Right lobe of liver (tissue), 6 donors: Measurements from ENCODE around the gene UQCC2. TPM values are rescaled to one million over a fixed set of nuclear protein-coding genes. Genes with fewer than 3 reads are reported as not detected.

ENCODE experiments used
- ATAC-seq, 4 donors: fragments of 200-7000 bp; cut with Tn5 transposase; one replicate each; pipeline ENCODE4 v1.9.1; 2020; ENCODE audit warnings: mild to moderate bottlenecking in 4 of 4, moderate library complexity in 4 of 4
- DNase-seq, 3 donors: peaks; one replicate each; pipeline ENCODE4 v3.0.0-alpha.2; 2020
- H3K27ac ChIP-seq, 3 donors: fragments of 200-600 bp; one replicate each; pipeline ENCODE4 v1.8.0; 2022
- H3K27me3 ChIP-seq, 2 donors: fragments of 200-600 bp; one replicate each; pipeline ENCODE4 v1.8.0; 2022
- H3K36me3 ChIP-seq, 4 donors: fragments of 200-600 bp; sonication (generic) in 1 of 4; one replicate each; pipeline versions ENCODE4 v1.5.1 to v1.8.0; 2017 to 2022; ENCODE audit warnings: control low read depth in 1 of 4
- H3K4me1 ChIP-seq, 4 donors: fragments of 200-600 bp; sonication (generic) in 1 of 4; one replicate each; pipeline versions ENCODE4 v1.5.1 to v1.8.0; 2017 to 2022; ENCODE audit warnings: control low read depth in 1 of 4
- H3K4me3 ChIP-seq, 3 donors: fragments of 200-600 bp; one replicate each; pipeline ENCODE4 v1.8.0; 2022
- H3K9me3 ChIP-seq, 4 donors: fragments of 200-600 bp; sonication (generic) in 1 of 4; one replicate each; pipeline versions ENCODE4 v1.5.1 to v1.8.0; 2017 to 2022; ENCODE audit warnings: control low read depth in 1 of 4
- CTCF ChIP-seq, 4 donors: fragments of 200-600 bp in 3 of 4; fragments of 450-650 bp in 1 of 4; IDR thresholded peaks; one replicate each; pipeline versions ENCODE4 v1.5.1 to v1.8.0; 2016 to 2022; ENCODE audit warnings: antibody characterized with exemption in 4 of 4, mild to moderate bottlenecking in 2 of 4
- POLR2A ChIP-seq: fragments of 450-650 bp; IDR thresholded peaks from one replicate; pipeline ENCODE4 v1.6.1; 2017; ENCODE audit warnings: antibody characterized with exemption, mild to moderate bottlenecking
- WGBS: methylation state at CpG from one replicate; pipeline ENCODE4 v1.1.6; 2018; ENCODE audit warnings: low coverage, low lambda C conversion rate; ENCODE audit not compliant: insufficient coverage; ENCODE audit errors: missing lambda C conversion rate; 5-methylcytosine and 5-hydroxymethylcytosine counted together
- intact Hi-C, 2 donors: fragments of 100-400 bp; cut with DNase I; formaldehyde crosslinking; loops; one replicate each; pipeline versions ENCODE4 v1.11.2 to v1.14.1; 2022
- total RNA-seq, 6 experiments: library from RNA; depleted of rRNA in 2 of 6; stranded (reverse); fragments of >200 nt in 2 of 6; fragmentation: NEBNext Ultra II Directional in 3 of 6; extraction: Animal tissue kit (Norgen Biotek cat#: 25700) in 3 of 6; gene quantifications; one replicate each; pipeline versions ENCODE4 v1.1.0 to v1.2.4, GENCODE V29; 2016 to 2023
- donor health status: DM: no; HTN: yes; CAD: no.
- donor health status: DM: no; HTN: no; CAD: no.
- donor health status: DM: no; HTN: no; CAD: no.
- donor health status: DM: no; HTN: yes; CAD: no.
- donor health status: DM: no; HTN: yes; CAD: no.

Gene UQCC2
- total RNA-seq, 6 experiments from 2014 or later: 23.7 to 38.4 (median 31.5) TPM

DNA sequence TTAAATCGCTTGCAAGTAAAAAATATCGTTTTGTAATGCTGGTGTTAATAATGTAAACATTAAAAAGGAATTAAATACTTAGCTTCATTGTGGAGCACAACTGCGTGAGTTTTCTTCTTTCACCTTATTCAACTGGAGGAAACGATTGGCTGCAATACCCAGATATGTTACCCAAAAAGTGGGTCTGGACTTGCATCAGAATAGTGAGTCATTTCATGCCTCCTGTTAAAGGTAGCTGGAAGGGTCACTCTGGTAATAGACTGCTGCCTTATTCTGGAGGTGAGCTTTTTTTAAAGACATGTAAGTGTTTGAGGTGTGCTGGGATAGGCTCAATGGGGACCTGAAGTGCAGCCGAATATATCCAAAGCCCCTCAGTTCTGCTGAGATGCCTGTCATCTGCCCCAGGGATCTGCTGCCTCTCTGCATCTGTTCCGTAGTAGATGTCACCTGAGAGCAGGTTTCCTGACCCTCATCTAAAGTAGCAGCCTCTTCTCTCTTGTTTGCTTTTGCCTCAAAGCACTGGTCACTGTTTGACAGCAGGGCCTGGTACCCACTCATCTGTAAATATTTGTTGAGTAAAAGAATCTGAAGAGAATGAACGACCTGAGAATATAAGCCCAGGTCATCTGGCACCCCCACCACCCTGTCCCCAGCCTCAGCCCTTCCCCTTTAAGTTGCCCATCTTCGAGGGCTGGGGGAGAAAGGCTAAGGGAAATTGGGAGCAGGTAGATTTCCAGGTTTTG lies 5.6 kb upstream of the UQCC2 start:
- 35% methylated on average over 8 of the region's 8 CpGs for WGBS
- H3K27ac ChIP-seq: no peak overlapping the region
- TF ChIP-seq POLR2A (no peak), CTCF (IDR thresholded peaks at IDR 0.05) (no peak)

GRCh38 chr6:33716379-33716778 lies 4.9 kb upstream of the UQCC2 start:
- DNase-seq: peak in 1 of 3 donors; percentile 47
- intact Hi-C loops: loop anchor here in 1 of 2 donors (10.0 kb wide), 1 partner anchor 48 kb away; no protein-coding TSS in a partner anchor
- no peaks in the 10 kb centered on the region for H3K36me3 ChIP-seq
- H3K9me3 ChIP-seq: no peaks in the 10 kb centered on the region
- 53% methylated on average over 6 of the region's 7 CpGs for WGBS
- H3K4me1 ChIP-seq: peaks cover 0 to 27% (median 6%) of the 10 kb centered on the region in 4 donors
- no peak overlapping the region for H3K4me3 ChIP-seq
- TF ChIP-seq POLR2A (no peak), CTCF (IDR thresholded peaks at IDR 0.05) (no peak)
- H3K27me3 ChIP-seq: no peaks in the 10 kb centered on the region
- ATAC-seq: peak in 2 of 4 donors; percentile 4 to 12
- H3K27ac ChIP-seq: no peak overlapping the region

More for the DNA sequence above, 5.6 kb upstream of the UQCC2 start:
- no peaks in the 10 kb centered on the region for H3K36me3 ChIP-seq
- no peak overlapping the region for H3K4me3 ChIP-seq
- no peak for DNase-seq
- intact Hi-C loops: loop anchor here in 1 of 2 donors (10.0 kb wide), 1 partner anchor 48 kb away; no protein-coding TSS in a partner anchor
- no peaks in the 10 kb centered on the region for H3K9me3 ChIP-seq
- peak; percentile 51 to 77 (median 64) for ATAC-seq
- peaks cover 0 to 26% (median 6%) of the 10 kb centered on the region in 4 donors for H3K4me1 ChIP-seq
- no peaks in the 10 kb centered on the region for H3K27me3 ChIP-seq

- Histone ChIP-seq H3K27ac (no peak overlapping the region), H3K4me3 (no peak overlapping the region), H3K27me3 (no peaks in the 10 kb centered on the region), H3K9me3 (no peaks in the 10 kb centered on the region), H3K36me3 (no peaks in the 10 kb centered on the region), H3K4me1 (peaks cover 0 to 28% (median 6%) of the 10 kb centered on the region in 4 donors)
- TF ChIP-seq POLR2A (no peak), CTCF (IDR thresholded peaks at IDR 0.05) (peak in 1 of 4 donors; percentile 34)
- intact Hi-C loops: loop anchor here (5.0 to 10.0 kb wide), 2 partner anchors 48 to 50 kb away; no protein-coding TSS in a partner anchor
- ATAC-seq: peak in 2 of 4 donors; percentile 7 to 15
- DNase-seq: no peak
- WGBS: 44% methylated on average over 5 of the region's 7 CpGs
Measured at GRCh38 chr6:33714385-33715040, 3.0 kb upstream of the UQCC2 start.

DNA sequence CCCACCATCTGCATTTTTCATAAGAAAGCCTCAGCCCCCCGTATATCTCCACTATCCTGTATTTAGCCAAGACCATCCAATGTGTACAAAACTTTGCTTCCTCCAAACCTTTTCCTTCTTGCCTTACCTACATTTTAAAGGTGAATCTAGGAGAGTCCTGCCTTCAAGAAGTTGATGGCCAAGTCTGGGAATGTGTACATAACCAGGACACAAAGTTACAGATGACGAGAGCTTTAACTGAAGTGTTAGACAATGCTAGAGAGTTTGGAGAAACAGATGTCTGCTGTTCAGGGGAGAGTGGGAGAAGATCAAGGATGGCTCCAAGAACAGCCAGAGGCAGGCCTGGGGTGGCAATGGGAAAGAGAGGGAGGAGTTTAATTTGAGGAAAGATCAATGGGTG lies 2.3 kb upstream of the UQCC2 start:
- Histone ChIP-seq H3K4me3 (no peak overlapping the region), H3K9me3 (no peaks in the 10 kb centered on the region), H3K36me3 (peaks cover 0 to 4% (median 0%) of the 10 kb centered on the region in 4 donors), H3K27me3 (no peaks in the 10 kb centered on the region), H3K27ac (no peak overlapping the region), H3K4me1 (peaks cover 0 to 28% (median 6%) of the 10 kb centered on the region in 4 donors)
- DNase-seq (no peak), ATAC-seq (no peak)
- TF ChIP-seq POLR2A (no peak), CTCF (IDR thresholded peaks at IDR 0.05) (no peak)
- 79% methylated on average over 2 of the region's 2 CpGs for WGBS
- intact Hi-C loops: loop anchor here (5.0 to 10.0 kb wide), 2 partner anchors 49 to 51 kb away; no protein-coding TSS in a partner anchor
